Measurements from ENCODE around the gene FGF3.

Gene FGF3

GRCh38 chr11:69830086-69830485 lies 10.9 kb upstream of the FGF3 start:
- H3K4me3 ChIP-seq (replicated peaks in 1 of 2; ENCODE audit: low read depth in 2 of 2, low read length in 2 of 2) = no peak overlapping the region
- TF ChIP-seq CTCF (IDR thresholded peaks at IDR 0.05; ENCODE audit: low read depth, low read length) = no peak
- no peak for DNase-seq (ENCODE audit: low read depth in 2 of 2)

DNA sequence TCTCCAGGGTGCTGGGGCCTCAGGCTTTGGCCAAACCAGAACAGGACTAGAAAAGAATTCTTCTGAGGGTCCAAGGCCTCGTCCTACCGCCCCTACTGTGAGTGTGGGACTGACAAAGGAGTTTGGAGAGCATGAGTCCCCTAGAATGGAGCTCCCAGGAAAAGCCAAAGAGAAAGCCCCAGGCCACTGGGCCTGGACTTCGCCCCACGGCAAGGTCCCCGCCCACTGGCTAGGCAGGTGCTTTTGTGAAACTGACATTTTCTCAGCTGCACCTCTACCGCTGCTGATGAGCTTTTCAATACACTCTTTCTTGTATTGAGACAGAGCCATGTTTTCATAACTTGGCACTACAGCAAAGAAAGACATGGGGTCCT lies 9.7 kb upstream of the FGF3 start:
- no peak for TF ChIP-seq CTCF (IDR thresholded peaks at IDR 0.05; ENCODE audit: low read depth, low read length)

DNA sequence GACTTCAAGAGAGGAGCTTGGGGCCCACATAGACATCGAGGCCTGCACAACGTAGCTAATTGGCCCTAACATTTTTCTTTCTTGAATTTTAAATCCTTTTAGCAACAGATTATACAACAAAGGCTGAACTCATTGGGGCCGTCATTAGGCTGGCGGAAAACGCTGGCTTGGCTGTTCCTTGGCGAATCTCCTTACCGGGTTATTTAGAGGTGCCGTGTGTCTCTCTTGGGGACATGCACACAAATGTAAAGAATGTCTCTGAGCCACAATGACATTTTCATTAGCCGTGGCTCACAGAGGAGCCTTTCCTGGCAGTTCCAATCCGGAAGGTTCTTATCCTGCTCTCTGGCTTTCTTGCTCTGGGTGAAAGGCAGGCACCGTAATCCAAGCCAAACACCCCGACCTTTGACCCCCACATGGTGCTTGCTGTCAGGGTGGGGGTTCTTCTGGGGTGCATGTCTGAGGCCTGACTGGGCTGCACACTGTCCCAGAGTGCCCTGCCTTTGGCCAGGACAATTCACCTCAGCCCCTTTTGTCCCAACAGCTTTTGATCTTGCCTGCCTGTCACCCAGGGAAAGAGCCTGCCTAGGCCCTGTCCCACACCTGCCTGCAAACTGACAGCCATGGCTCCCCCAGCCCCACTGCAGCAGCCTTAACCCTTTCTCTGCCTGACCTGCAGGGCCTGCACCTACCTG lies 9.2 kb upstream of the FGF3 start:
- no peak overlapping the region for H3K4me3 ChIP-seq (replicated peaks in 1 of 2; ENCODE audit: low read depth in 2 of 2, low read length in 2 of 2)
- no peak for TF ChIP-seq CTCF (IDR thresholded peaks at IDR 0.05; ENCODE audit: low read depth, low read length)
- DNase-seq (ENCODE audit: low read depth in 2 of 2) = no peak

More for the DNA sequence above, 9.7 kb upstream of the FGF3 start:
- DNase-seq (ENCODE audit: low read depth in 2 of 2) = no peak
- no peak overlapping the region for H3K4me3 ChIP-seq (replicated peaks in 1 of 2; ENCODE audit: low read depth in 2 of 2, low read length in 2 of 2)

GRCh38 chr11:69826773-69827172 lies 7.6 kb upstream of the FGF3 start:
- TF ChIP-seq CTCF (IDR thresholded peaks at IDR 0.05; ENCODE audit: low read depth, low read length) = no peak
- DNase-seq (ENCODE audit: low read depth in 2 of 2) = no peak
- H3K4me3 ChIP-seq (replicated peaks in 1 of 2; ENCODE audit: low read depth in 2 of 2, low read length in 2 of 2) = no peak overlapping the region

- no peak overlapping the region for H3K4me3 ChIP-seq (replicated peaks in 1 of 2; ENCODE audit: low read depth in 2 of 2, low read length in 2 of 2)
- TF ChIP-seq CTCF (IDR thresholded peaks at IDR 0.05; ENCODE audit: low read depth, low read length) = no peak
- no peak for DNase-seq (ENCODE audit: low read depth in 2 of 2)
Measured at GRCh38 chr11:69825941-69826340, 6.7 kb upstream of the FGF3 start.

GRCh38 chr11:69825037-69825834 lies 6.0 kb upstream of the FGF3 start:
- H3K4me3 ChIP-seq (replicated peaks in 1 of 2; ENCODE audit: low read depth in 2 of 2, low read length in 2 of 2) = no peak overlapping the region
- DNase-seq (ENCODE audit: low read depth in 2 of 2) = no peak
- no peak for TF ChIP-seq CTCF (IDR thresholded peaks at IDR 0.05; ENCODE audit: low read depth, low read length)
